SU-DHL-6 (cell line): ENCODE measurements around the gene PPP2R5B.
A peak's percentile ranks its signal among the peaks of the same experiment; 100 is the strongest.

Experiments
- H2AFZ ChIP-seq: fragments of 200-600 bp; sonication (generic); 2 replicates; pipeline ENCODE4 v1.6.1; 2014; ENCODE audit warnings: low read depth, mild to moderate bottlenecking, moderate library complexity, mixed read lengths, antibody characterized with exemption, low read length; ENCODE audit not compliant: severe bottlenecking
- H3F3A ChIP-seq: fragments of 200-600 bp; shearing (Covaris generic); 2 replicates; pipeline ENCODE4 v1.6.0; 2016; ENCODE audit warnings: antibody characterized with exemption, mild to moderate bottlenecking; ENCODE audit not compliant: insufficient read depth
- H3K27ac ChIP-seq: fragments of 200-600 bp; sonication (generic); 2 replicates; pipeline ENCODE4 v1.5.1; 2016; ENCODE audit warnings: low read depth, mild to moderate bottlenecking, low read length, moderate library complexity, mixed read lengths
- H3K27me3 ChIP-seq: fragments of 200-600 bp; sonication (generic), shearing (Covaris generic); 2 replicates; pipeline ENCODE4 v1.6.0; 2014; ENCODE audit warnings: mild to moderate bottlenecking, low read length
- H3K36me3 ChIP-seq: fragments of 200-600 bp; sonication (generic); 2 replicates; pipeline ENCODE4 v1.6.1; 2014; ENCODE audit warnings: mild to moderate bottlenecking, low read length, mixed read lengths
- H3K4me2 ChIP-seq: fragments of 300-600, 200-600 bp; shearing (Covaris generic), sonication (generic); 2 replicates; pipeline ENCODE4 v1.6.0; 2014; ENCODE audit warnings: low read length, low read depth, mild to moderate bottlenecking; ENCODE audit not compliant: poor library complexity, severe bottlenecking
- H3K4me3 ChIP-seq: fragments of 200-600 bp; sonication (generic); 2 replicates; pipeline ENCODE4 v1.5.1; 2014; ENCODE audit warnings: antibody characterized with exemption, low read length, mild to moderate bottlenecking, mixed read lengths; ENCODE audit not compliant: insufficient read depth, poor library complexity, severe bottlenecking
- H3K79me2 ChIP-seq: fragments of 200-600 bp; sonication (generic); 2 replicates; pipeline ENCODE4 v1.6.1; 2014; ENCODE audit warnings: mild to moderate bottlenecking, low read length, moderate library complexity; ENCODE audit not compliant: insufficient read depth
- H3K9ac ChIP-seq: fragments of 200-600 bp; sonication (generic); 2 replicates; pipeline ENCODE4 v1.7.0; 2014; ENCODE audit warnings: mild to moderate bottlenecking, low read length
- H3K9me2 ChIP-seq: fragments of 200-600 bp; sonication (generic); replicated peaks from 2 replicates; pipeline ENCODE4 v1.6.1; 2014; ENCODE audit warnings: low read length; ENCODE audit not compliant: insufficient read depth
- H3K9me3 ChIP-seq: fragments of 200-600 bp; sonication (generic); 2 replicates; pipeline ENCODE4 v1.6.1; 2014; ENCODE audit warnings: low read length, mixed read lengths; ENCODE audit not compliant: insufficient read depth
- H4K20me1 ChIP-seq: fragments of 200-600 bp; sonication (generic); 2 replicates; pipeline ENCODE4 v1.6.1; 2014; ENCODE audit warnings: low read depth, mild to moderate bottlenecking, antibody characterized with exemption, low read length, moderate library complexity, mixed read lengths
- EZH2phosphoT487 ChIP-seq: fragments of 200-600 bp; sonication (generic), shearing (Covaris generic); conservative IDR thresholded peaks from 2 replicates; pipeline ENCODE4 v1.6.1; 2018; ENCODE audit warnings: mild to moderate bottlenecking, antibody characterized with exemption, low read length, moderate library complexity, mixed read lengths
- TF ChIP-seq, protein P1 (sequence below): fragments of 200-600 bp; sonication (generic); IDR thresholded peaks from one replicate; pipeline ENCODE4 v1.5.1; 2017; ENCODE audit warnings: antibody characterized with exemption, mild to moderate bottlenecking, low read length, moderate library complexity; ENCODE audit not compliant: insufficient read depth, poor library complexity, severe bottlenecking

PPP2R5B gene

GRCh38 chr11:64881476-64881875 lies 43.0 kb upstream of the PPP2R5B start:
- Histone ChIP-seq H3K27ac (no peak overlapping the region), H3K4me2 (no peak overlapping the region), H3F3A (peaks cover 22% of the 10 kb centered on the region), H3K36me3 (no peaks in the 10 kb centered on the region), H4K20me1 (no peaks in the 10 kb centered on the region; the same call in 1 of the 2 replicates), H3K9ac (no peak overlapping the region), H3K27me3 (no peaks in the 10 kb centered on the region), H3K4me3 (no peak overlapping the region), H3K9me3 (no peaks in the 10 kb centered on the region), H3K79me2 (peaks cover 19% of the 10 kb centered on the region), H2AFZ (no peak overlapping the region), H3K9me2 (no peaks in the 10 kb centered on the region)
- no peak for TF ChIP-seq EZH2phosphoT487
- TF ChIP-seq, protein P1, sequence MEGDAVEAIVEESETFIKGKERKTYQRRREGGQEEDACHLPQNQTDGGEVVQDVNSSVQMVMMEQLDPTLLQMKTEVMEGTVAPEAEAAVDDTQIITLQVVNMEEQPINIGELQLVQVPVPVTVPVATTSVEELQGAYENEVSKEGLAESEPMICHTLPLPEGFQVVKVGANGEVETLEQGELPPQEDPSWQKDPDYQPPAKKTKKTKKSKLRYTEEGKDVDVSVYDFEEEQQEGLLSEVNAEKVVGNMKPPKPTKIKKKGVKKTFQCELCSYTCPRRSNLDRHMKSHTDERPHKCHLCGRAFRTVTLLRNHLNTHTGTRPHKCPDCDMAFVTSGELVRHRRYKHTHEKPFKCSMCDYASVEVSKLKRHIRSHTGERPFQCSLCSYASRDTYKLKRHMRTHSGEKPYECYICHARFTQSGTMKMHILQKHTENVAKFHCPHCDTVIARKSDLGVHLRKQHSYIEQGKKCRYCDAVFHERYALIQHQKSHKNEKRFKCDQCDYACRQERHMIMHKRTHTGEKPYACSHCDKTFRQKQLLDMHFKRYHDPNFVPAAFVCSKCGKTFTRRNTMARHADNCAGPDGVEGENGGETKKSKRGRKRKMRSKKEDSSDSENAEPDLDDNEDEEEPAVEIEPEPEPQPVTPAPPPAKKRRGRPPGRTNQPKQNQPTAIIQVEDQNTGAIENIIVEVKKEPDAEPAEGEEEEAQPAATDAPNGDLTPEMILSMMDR = no peak

GRCh38 chr11:64882243-64882642 lies 42.2 kb upstream of the PPP2R5B start:
- Histone ChIP-seq H3K9ac (no peak overlapping the region), H3K9me2 (no peaks in the 10 kb centered on the region), H2AFZ (no peak overlapping the region), H3F3A (peaks cover 18% of the 10 kb centered on the region; the same call in 1 of the 2 replicates), H3K4me3 (no peak overlapping the region), H3K36me3 (no peaks in the 10 kb centered on the region), H3K9me3 (no peaks in the 10 kb centered on the region), H3K27me3 (no peaks in the 10 kb centered on the region), H3K4me2 (no peak overlapping the region), H3K27ac (no peak overlapping the region), H4K20me1 (no peaks in the 10 kb centered on the region), H3K79me2 (peaks cover 11% of the 10 kb centered on the region)
- TF ChIP-seq, protein P1 = no peak
- no peak for TF ChIP-seq EZH2phosphoT487

- TF ChIP-seq, protein P1 = no peak
- no peak for TF ChIP-seq EZH2phosphoT487
- Histone ChIP-seq H3K79me2 (no peaks in the 10 kb centered on the region), H3K27me3 (no peaks in the 10 kb centered on the region), H3F3A (peaks cover 22% of the 10 kb centered on the region; the same call in 1 of the 2 replicates), H3K9ac (peak overlapping the region; percentile 37), H4K20me1 (no peaks in the 10 kb centered on the region), H3K4me2 (peak overlapping the region; percentile 19), H3K27ac (peak overlapping the region; percentile 67), H3K9me3 (no peaks in the 10 kb centered on the region), H2AFZ (peak overlapping the region; percentile 10), H3K9me2 (no peaks in the 10 kb centered on the region), H3K36me3 (no peaks in the 10 kb centered on the region), H3K4me3 (no peak overlapping the region)
Measured at GRCh38 chr11:64883575-64883974, 40.9 kb upstream of the PPP2R5B start.
